Measurements from ENCODE around the gene E2F4. TPM values are rescaled to one million over a fixed set of nuclear protein-coding genes. Genes with fewer than 3 reads are reported as not detected.

E2F4 gene
- total and polyA plus RNA-seq, 2 of the 13 experiments (the other 11 are each of a cell fraction or from before 2014, with no cell fraction given), result 84.8 to 91.2 TPM

- 0 out of 2 replicates have a peak, but pooled peaks have one; percentile 17 for TF ChIP-seq ZFP41 (CRISPR knock-in tag; IDR thresholded peaks at IDR 0.05; ENCODE audit: borderline replicate concordance)
- peak; percentile 69; the same call in 1 of the 2 replicates for TF ChIP-seq HES4 (CRISPR knock-in tag; IDR thresholded peaks at IDR 0.05; ENCODE audit: borderline replicate concordance)
- TF ChIP-seq ZNF724P (CRISPR knock-in tag; IDR thresholded peaks at IDR 0.05; ENCODE audit: borderline replicate concordance), result 0 out of 2 replicates have a peak, but pooled peaks have one; percentile 38
- TF ChIP-seq NFATC3 (CRISPR knock-in tag; IDR thresholded peaks at IDR 0.05), result no peak
- TF ChIP-seq ZNF563 (CRISPR knock-in tag; IDR thresholded peaks at IDR 0.05), result 0 out of 2 replicates have a peak, but pooled peaks have one; percentile 38
- TF ChIP-seq MXD4 (CRISPR knock-in tag; IDR thresholded peaks at IDR 0.05), result no peak
- TF ChIP-seq ZNF3 (CRISPR knock-in tag; IDR thresholded peaks at IDR 0.05), result 0 out of 2 replicates have a peak, but pooled peaks have one; percentile 13
- 0 out of 2 replicates have a peak, but pooled peaks have one; percentile 91 for TF ChIP-seq MZF1 (CRISPR knock-in tag; IDR thresholded peaks at IDR 0.05; ENCODE audit: borderline replicate concordance)
- TF ChIP-seq ZNF17 (CRISPR knock-in tag; IDR thresholded peaks at IDR 0.05), result 0 out of 2 replicates have a peak, but pooled peaks have one; percentile 41
- TF ChIP-seq TIGD3 (CRISPR knock-in tag; IDR thresholded peaks at IDR 0.05; ENCODE audit: borderline replicate concordance), result peak; percentile 24; the same call in 1 of the 2 replicates
- TF ChIP-seq ZNF83 (CRISPR knock-in tag; IDR thresholded peaks at IDR 0.05; ENCODE audit: borderline replicate concordance), result peak; percentile 69; the same call in 1 of the 2 replicates
- TF ChIP-seq TRIM24 (CRISPR knock-in tag; IDR thresholded peaks at IDR 0.05), result no peak
- peak; percentile 8; the same call in 1 of the 2 replicates for TF ChIP-seq BORCS8-MEF2B (CRISPR knock-in tag; IDR thresholded peaks at IDR 0.05)
- no peak for TF ChIP-seq MAF1 (CRISPR knock-in tag; IDR thresholded peaks at IDR 0.05; ENCODE audit: borderline replicate concordance)
- TF ChIP-seq, protein P1, sequence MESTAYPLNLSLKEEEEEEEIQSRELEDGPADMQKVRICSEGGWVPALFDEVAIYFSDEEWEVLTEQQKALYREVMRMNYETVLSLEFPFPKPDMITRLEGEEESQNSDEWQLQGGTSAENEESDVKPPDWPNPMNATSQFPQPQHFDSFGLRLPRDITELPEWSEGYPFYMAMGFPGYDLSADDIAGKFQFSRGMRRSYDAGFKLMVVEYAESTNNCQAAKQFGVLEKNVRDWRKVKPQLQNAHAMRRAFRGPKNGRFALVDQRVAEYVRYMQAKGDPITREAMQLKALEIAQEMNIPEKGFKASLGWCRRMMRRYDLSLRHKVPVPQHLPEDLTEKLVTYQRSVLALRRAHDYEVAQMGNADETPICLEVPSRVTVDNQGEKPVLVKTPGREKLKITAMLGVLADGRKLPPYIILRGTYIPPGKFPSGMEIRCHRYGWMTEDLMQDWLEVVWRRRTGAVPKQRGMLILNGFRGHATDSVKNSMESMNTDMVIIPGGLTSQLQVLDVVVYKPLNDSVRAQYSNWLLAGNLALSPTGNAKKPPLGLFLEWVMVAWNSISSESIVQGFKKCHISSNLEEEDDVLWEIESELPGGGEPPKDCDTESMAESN (CRISPR knock-in tag; conservative IDR thresholded peaks at IDR 0.05), result peak; percentile 57; the same call in 1 of the 2 replicates
- 0 out of 2 replicates have a peak, but pooled peaks have one; percentile 24 for TF ChIP-seq ZNF564 (CRISPR knock-in tag; IDR thresholded peaks at IDR 0.05)
- peak; percentile 78; the same call in 1 of the 2 replicates for TF ChIP-seq ZNF253 (CRISPR knock-in tag; IDR thresholded peaks at IDR 0.05; ENCODE audit: borderline replicate concordance)
- peak; percentile 86; the same call in 1 of the 2 replicates for TF ChIP-seq ZNF749 (CRISPR knock-in tag; IDR thresholded peaks at IDR 0.05; ENCODE audit: borderline replicate concordance)
- TF ChIP-seq, protein P2, sequence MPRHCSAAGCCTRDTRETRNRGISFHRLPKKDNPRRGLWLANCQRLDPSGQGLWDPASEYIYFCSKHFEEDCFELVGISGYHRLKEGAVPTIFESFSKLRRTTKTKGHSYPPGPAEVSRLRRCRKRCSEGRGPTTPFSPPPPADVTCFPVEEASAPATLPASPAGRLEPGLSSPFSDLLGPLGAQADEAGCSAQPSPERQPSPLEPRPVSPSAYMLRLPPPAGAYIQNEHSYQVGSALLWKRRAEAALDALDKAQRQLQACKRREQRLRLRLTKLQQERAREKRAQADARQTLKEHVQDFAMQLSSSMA (CRISPR knock-in tag; IDR thresholded peaks at IDR 0.05), result peak; percentile 56; the same call in 1 of the 2 replicates
- no peak for TF ChIP-seq SPEN (CRISPR knock-in tag; IDR thresholded peaks at IDR 0.05; ENCODE audit: low read depth)
- Histone ChIP-seq H3K36me3 (replicated peaks in 1 of 2; ENCODE audit: control insufficient read depth in 1 of 2, insufficient read depth in 2 of 2, low read length in 2 of 2) (peaks cover 23 to 33% of the 10 kb centered on the region in 2 experiments), H3K4me1 (ENCODE audit: insufficient read depth, low read length) (peaks cover 34% of the 10 kb centered on the region), H3K9ac (ENCODE audit: insufficient read depth, low read depth, low read length) (peak overlapping the region; percentile 98), H3K27me3 (ENCODE audit: control insufficient read depth in 1 of 2, insufficient read depth in 2 of 2, low read length in 2 of 2) (peaks cover 0 to 4% of the 10 kb centered on the region in 2 experiments; a peak in 1 of 5 replicates), H3K4me3 (replicated peaks in 1 of 3; ENCODE audit: insufficient read depth in 1 of 3, low read depth in 2 of 3, low read length in 3 of 3) (peak overlapping the region; percentile 97 to 100 (median 98)), H3K79me2 (ENCODE audit: insufficient read depth, low read length) (peaks cover 17% of the 10 kb centered on the region), H3K27ac (ENCODE audit: extremely low read length, insufficient read depth, low read length) (no peak overlapping the region), H3K9me3 (ENCODE audit: low read length) (no peaks in the 10 kb centered on the region), H2AFZ (ENCODE audit: low read length) (no peak overlapping the region), H3K4me2 (ENCODE audit: low read depth, low read length) (peak overlapping the region; percentile 93), H4K20me1 (ENCODE audit: insufficient read depth, low read length) (no peaks in the 10 kb centered on the region; the same call in 1 of the 2 replicates)
- CTCF ChIA-PET (ENCODE audit: low intra/inter-chr PET ratio, low total read pairs), result no interaction called here
- no peak; the same call in 1 of the 3 replicates for ATAC-seq
- no peak for DNase-seq (ENCODE audit: low spot score)
- FAIRE-seq, result no peak
- no TSS peak for BruUV-seq (replicated peaks)
- in situ Hi-C loops (cut with HindIII; ENCODE audit: extremely low pct_ligation_motif_present, low pct_unique_long_range_greater_than_20kb), result no loop called here
- WGBS (ENCODE audit: low lambda C conversion rate), result 9% methylated on average over 12 of the region's 12 CpGs
- intact Hi-C loops (cut with micrococcal nuclease; ENCODE audit: unreplicated experiment), result loop anchor here (5.0 kb wide), 1 partner anchor 39 kb away; no protein-coding TSS in a partner anchor
- POLR2A ChIA-PET, result interaction anchor here (0.6 to 3.2 kb wide), 22 partner anchors 9 to 335 kb away, joined by 3 to 71 read pairs (median 4); partner anchors contain the start of genes ATP6V0D1, ELMO3, FHOD1 and NOL3
These were observed 34.4 kb downstream of the E2F4 start for GRCh38 chr16:67226295-67226803.
